HG03159 (cell line): Measurements from ENCODE around the gene MAGEB3.

ENCODE experiments used
- ATAC-seq: cut with Tn5 transposase; IDR thresholded peaks from one replicate; pipeline ENCODE4 v1.9.1; 2021; ENCODE audit warnings: mild to moderate bottlenecking, moderate library complexity; ENCODE audit not compliant: unreplicated experiment

Gene MAGEB3

GRCh38 chrX:30275498-30275897 is 45.0 kb downstream of the MAGEB3 start:
- ATAC-seq, result no peak

GRCh38 chrX:30278365-30278764 is 47.9 kb downstream of the MAGEB3 start:
- ATAC-seq, result no peak

- no peak for ATAC-seq
These were observed 50.0 kb downstream of the MAGEB3 start for GRCh38 chrX:30280428-30280827.

GRCh38 chrX:30282527-30282926 is 52.1 kb downstream of the MAGEB3 start:
- ATAC-seq, result no peak

GRCh38 chrX:30283456-30284200 is 53.2 kb downstream of the MAGEB3 start:
- no peak for ATAC-seq
